DMS114 treated with DMSO at 0.1 percent for 48 hours (cell line): ENCODE data around the gene DLGAP5.

Experiments
- DNase-seq: peaks from one replicate; lab custom pipeline; 2025; ENCODE audit not compliant: unreplicated experiment; lab: John Stamatoyannopoulos, UW

Gene DLGAP5, protein sequence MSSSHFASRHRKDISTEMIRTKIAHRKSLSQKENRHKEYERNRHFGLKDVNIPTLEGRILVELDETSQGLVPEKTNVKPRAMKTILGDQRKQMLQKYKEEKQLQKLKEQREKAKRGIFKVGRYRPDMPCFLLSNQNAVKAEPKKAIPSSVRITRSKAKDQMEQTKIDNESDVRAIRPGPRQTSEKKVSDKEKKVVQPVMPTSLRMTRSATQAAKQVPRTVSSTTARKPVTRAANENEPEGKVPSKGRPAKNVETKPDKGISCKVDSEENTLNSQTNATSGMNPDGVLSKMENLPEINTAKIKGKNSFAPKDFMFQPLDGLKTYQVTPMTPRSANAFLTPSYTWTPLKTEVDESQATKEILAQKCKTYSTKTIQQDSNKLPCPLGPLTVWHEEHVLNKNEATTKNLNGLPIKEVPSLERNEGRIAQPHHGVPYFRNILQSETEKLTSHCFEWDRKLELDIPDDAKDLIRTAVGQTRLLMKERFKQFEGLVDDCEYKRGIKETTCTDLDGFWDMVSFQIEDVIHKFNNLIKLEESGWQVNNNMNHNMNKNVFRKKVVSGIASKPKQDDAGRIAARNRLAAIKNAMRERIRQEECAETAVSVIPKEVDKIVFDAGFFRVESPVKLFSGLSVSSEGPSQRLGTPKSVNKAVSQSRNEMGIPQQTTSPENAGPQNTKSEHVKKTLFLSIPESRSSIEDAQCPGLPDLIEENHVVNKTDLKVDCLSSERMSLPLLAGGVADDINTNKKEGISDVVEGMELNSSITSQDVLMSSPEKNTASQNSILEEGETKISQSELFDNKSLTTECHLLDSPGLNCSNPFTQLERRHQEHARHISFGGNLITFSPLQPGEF

DNA sequence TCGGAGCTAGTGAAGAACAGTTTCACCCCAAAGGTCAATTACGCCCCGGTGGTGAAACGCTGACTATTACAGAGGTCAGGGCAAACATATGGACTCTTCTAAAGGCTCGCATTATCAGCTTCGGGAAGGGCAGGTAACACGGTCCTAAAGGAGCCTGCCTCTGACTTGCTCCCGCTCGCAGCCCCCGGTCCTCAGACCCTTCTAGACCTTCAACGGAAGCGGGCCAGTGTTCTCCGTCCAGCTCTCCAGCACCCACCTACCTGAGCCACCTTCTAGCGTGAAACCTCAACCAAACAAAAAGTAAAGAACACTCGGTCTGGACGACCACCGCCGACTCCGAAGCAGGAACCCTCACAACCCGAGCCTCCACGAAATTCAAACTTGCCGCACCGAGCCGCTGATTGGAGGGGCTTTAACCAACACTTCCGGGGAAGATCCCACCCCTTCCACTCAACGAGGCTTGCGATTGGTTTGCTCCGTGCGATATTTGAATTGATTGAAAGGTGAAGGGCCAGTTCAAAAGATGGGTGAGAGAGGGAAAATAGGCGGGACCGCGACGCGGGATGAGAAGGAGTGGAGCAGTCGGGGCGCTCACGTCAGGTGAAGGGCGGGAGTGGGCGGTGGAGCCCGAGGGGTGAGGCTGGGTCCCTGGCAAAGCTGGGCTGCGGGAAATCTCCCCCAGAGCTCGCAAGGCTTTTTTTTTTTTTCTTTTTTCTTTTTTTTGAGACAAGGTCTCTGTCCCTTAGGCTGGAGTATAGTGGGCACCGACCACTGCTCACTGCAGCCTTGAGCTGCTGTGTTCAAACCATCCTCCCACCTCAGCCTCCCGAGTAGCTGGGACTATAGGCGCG lies at the start of gene DLGAP5:
DLGAP5 (minus strand) TSS at position 383 of the 851 bp plus-strand sequence. CDS start 2,406 bp downstream, outside the sequence.
- peak; percentile 97 for DNase-seq

DNA sequence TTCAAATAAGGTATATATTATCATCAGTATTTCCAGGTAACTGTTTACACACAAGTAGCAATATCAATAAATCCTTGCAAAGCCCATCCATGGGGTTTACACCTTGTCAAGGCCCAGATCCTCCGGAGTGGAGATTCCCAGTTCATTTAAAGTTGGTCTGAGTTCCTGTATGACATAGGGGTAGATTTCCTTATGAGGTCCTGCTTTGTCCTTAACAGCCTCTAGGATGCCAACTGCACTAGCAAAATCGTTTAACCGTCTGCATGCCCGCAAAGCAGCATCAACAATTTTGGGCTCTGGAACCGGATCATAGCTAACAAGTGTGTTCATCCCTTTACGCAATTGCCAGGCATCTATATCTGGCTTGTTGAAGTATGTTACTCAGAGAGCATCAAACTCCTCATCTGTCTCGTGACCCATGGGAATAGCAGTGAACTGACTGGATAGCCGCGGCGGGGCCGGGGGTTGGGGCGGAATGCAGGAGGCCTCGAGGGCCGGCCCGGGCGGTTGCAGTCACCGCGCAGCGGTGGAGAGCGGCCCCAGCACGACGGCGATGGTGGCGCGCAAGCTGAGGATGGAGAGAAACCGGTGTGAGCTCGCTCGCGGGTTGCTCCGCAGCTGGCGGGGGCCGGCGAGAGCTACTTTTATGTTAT lies 49.3 kb upstream of the DLGAP5 start:
- no peak for DNase-seq

DNA sequence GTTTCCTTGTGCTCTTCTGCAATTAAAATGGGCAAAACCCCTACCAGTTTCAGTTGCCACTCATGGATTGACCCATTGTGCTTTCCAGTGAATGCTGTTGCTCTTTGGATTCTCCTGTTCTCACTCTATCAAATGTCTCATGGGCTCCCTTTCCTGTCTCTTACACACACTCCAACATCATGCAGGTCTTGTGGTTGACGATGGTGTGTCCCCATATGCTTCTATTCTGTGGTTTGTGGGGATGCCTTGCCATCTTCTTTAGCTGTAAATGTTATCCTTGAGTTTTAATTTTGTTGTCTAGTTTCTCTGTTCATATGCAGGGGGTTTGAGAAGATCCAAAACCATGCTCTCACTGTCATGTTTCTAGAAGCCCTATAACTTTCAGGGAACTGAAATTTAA lies 47.9 kb upstream of the DLGAP5 start:
- DNase-seq, result no peak

DNA sequence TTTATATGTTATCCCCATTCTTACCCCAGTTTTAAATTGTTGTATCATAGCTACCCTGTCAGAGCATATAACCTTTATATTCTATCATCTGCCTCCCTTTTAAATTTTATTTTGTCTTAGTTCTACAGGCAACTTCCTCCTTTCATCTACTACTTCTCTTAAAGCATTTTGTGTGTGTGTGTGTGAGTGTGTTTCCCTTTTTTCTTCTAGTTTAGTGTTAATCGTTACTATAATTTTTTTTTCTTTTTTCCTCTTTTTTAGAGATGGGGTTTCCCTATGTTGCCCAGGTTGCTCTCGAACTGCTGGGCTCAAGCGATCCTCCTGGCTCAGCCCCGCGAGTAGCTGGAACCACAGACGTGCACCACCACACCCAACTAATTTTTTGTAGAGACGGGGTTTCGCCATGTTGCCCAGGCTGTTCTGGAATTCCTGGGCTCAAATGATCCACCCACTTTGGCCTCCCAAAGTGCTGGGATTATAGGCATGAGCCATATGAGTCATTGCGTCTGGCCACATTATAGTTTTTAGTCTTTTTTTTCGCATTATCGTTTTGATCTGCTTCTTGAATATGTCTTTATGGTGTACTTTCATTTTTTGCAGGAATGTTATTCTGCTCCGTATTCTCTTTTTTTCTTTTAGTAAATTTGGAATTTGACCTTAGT lies 46.8 kb upstream of the DLGAP5 start:
- DNase-seq, result no peak

DNA sequence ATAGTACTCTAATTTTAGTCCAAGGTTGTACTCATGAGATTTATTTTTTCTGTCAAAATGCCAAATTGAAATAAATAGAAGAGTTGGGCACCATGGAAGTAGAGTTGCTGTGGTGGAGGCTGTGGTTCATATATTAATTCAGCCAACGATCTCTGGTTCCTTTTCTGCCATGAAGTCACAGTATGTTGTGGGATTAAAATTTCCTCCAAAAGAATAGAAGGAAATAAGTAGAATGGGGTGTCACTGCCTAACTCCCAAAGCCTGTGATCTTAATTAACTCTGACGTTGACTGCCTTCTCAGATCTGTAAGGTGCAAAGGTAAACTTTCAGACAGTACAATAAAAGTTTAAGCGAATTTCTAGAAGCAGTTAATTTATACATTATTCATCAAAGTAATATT lies 42.2 kb upstream of the DLGAP5 start:
- DNase-seq, result no peak

DNA sequence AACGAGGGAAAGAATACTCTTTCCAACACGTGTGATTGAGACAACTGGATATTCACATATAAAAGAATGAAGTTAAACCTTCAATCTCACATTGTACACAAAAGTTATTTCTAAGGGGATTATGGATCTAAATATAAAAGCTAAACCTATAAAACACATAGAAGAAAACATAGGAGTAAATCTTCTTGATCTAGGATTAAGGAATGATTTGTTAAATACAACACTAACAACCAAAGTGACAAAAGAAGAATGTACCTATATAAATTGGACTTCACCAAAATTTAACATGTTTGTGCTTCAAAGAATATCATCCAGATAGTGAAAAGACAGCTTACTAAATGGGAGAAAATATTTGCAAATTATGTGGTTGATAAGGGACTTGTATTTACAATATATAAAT lies 36.9 kb upstream of the DLGAP5 start:
- DNase-seq, result no peak

DNA sequence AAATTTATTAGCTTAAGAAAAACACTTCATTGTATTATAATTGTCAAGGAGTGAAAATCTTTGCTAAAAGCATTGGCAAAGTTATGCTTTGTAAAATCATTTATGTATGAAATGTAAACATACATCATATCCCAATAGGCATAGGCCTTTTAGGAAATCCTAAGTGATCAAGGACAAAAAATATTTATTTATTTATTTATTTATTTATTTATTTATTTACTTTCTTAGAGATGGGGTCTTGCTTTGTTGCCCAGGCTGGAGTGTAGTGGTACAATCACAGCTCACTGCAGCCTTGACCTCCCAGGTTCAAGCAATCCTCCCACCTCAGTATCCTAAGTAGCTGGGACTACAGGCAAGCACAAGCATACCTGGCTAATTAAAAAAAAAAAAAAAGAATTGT lies 32.0 kb upstream of the DLGAP5 start:
- DNase-seq, result no peak

DNA sequence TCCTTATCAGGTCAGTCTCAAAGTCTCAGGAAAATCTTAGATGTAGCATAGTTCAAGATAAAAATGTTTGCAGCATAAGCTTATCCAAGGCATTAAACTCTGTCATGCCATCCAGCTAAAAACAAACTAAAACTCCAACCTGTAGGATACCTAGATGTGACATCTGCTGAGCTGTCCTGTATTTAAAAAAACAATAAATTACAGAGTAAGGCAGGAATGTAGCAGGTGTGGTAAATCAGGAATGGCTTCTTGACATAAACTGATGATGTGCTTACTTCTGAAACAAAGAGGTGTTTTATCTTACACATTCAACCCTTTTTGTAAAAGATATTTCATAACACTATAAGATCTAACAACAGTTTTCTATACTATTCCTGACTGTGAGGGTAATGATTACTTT lies 30.6 kb upstream of the DLGAP5 start:
- DNase-seq, result no peak

DNA sequence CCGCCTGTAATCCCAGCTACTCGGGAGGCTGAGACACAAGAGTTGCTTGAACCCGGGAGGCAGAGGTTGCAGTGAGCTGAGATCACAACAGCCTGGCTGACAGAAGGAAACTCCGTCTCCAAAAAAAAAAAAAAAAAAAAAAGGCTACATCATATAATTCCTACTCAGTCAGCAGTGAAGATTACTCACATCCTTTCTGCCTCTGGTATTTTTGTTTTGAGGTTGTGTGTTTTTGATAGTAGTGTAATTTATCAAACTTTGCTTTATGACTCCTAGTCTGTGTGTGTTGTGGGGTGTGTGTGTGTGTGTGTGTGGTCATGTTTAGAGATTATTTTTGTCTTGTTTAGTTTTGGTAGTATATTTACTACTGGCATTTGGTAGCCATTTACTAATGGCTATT lies 29.8 kb upstream of the DLGAP5 start:
- DNase-seq, result no peak

DNA sequence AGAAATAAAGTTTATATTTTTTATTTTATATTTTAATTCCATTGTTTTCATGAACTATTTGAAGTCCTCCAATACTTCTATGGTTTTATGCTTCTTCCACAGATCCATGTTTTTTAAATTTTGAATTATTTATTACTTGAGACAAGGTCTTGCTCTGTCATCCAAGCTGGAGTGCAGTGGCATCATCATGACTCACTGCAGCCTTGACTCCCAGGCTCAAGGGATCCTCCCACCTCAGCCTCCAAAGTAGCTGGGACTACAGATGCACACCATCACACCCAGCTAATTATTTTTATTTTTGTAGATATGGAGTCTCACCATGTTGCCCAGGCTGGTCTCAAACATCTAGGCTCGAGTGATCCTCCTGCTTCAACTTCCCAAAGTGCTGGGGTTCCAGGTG lies 28.8 kb upstream of the DLGAP5 start:
- DNase-seq, result no peak

DNA sequence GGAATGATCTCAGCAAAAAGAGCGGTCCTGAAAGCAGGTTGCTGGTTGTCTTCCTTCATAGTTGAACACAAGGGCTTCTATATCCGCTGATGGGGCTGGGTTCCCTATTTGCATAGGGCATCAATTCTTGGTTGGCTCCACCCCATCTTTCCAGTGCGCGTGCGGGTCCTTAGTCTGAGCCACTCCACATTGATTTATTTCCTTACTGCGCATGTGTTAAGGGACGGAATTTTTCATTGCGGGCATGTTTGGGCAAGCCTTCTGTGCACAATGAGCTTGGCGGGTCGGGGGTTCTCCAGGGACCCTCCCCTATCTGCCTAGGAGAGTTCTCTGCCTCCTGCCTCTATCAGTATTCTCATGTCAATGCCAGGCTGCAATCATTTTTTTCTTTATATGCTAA lies 21.2 kb upstream of the DLGAP5 start:
- no peak for DNase-seq

DNA sequence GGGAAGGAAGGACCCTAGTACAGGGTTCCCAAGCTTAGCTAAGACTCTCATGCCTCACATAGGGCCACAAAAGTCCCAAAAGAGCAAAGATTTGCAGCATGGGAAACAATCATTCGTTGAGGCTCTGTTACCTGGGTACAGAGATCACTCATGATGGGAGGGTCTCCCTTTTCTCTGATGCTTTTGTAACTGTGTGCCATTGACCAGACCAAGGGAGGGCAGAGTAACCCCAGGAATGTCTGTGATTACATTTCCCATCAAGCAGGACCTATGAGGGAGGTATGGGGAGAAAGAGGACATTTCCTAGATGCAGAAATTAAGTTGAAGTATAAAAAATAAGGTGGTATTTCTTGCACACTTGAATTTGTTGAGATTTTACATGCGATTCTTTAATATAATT lies 16.4 kb upstream of the DLGAP5 start:
- DNase-seq, result no peak

DNA sequence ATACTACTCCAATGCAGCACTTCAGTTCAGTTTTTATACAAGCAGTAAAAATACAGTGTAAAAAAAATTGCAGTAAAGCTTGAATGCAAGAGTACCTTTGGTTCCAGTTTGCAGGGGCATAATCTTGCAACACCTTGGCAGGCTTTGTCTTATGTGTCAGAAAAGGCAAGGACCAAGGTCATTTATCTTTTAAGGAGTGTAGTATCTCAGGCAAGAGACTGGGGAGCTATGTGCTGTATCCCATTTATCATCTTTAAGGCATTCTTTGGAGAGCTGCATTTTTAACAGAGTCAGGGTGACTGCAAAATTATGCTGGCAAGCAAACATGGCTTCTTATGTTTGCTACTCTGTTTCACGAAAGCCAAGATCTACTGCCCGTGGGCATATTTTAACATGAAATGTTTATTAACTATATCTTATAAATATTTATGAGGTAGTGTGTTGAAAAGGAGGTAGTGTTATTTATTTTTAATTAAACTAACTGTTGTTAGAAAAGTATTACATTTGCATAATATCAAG lies 14.8 kb upstream of the DLGAP5 start:
- no peak for DNase-seq

DNA sequence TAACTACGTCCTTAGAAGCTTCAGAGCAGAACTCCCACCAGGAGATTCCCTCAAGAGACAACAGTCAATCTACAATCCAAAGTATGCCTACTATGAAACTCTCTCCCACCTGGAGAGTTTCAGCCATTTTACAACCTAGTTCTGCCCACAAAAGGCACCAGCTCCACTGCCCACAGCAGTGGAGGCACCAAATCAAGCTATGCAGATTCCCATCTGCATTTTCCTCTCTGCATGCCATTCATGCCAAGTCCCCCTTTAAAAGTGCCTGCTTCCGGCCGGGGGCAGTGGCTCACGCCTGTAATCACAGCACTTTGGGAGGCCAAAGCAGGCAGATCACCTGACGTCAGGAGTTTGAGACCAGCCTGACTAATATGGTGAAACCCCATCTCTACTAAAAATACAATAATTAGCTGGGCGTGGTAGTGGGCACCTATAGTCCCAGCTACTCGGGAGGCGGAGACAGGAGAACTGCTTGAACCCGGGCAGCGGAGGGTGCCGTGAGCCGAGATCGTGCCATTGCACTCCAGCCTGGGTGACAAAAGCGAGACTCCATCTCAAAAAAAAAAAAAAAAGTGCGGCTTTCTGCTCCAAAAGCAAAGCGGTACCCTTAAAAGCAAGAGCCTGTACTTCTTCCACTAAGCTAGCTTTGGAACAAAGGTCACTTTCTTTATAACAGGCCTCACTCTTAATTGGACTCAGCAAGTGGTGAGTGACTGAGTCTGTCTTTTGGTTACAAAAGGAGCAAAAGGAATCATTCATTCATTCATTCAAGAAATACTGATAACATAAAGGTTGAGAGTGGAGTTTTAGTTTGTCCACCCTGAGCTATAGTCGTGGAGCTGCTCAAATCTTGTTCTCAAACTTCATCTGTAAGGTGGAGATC lies 10.1 kb upstream of the DLGAP5 start:
- DNase-seq, result no peak

DNA sequence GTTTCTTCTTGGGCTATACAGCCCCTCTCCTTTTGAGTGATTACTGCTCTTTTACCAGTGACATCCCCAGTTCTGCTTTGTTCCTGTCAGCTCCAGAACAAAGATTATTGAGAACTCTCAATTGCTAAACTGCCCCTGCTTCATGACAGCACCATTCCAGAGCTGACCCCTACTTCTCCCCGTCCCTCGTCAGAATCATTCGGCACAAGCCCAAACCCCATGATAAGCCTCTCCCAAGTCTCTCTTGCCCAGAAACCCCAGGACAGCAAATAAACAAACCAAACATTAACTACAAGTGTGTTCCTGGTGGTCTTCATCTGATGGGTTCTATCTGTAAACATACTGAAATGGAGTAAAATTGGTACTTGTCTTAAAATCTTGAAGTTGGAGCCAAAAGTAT lies 9.3 kb upstream of the DLGAP5 start:
- no peak for DNase-seq

DNA sequence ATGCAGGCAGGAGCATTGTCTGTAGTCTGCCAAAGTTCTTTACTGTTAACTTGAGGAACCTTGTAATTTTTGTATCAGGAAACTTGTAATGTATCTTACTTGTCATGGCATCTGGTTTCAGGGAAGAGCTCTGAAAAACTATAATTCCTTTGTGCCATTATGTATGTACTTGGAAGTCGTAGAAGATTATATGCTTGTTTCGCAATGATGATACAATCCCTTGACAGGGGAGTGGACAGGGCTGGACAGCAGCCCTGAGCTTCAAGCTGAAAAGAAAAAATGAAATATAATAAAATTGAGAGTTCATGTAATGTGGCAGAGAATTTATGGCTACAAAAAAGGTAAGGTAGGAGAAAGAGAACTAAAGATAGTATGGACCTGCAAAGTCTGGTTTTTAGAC lies 7.4 kb upstream of the DLGAP5 start:
- DNase-seq, result no peak

DNA sequence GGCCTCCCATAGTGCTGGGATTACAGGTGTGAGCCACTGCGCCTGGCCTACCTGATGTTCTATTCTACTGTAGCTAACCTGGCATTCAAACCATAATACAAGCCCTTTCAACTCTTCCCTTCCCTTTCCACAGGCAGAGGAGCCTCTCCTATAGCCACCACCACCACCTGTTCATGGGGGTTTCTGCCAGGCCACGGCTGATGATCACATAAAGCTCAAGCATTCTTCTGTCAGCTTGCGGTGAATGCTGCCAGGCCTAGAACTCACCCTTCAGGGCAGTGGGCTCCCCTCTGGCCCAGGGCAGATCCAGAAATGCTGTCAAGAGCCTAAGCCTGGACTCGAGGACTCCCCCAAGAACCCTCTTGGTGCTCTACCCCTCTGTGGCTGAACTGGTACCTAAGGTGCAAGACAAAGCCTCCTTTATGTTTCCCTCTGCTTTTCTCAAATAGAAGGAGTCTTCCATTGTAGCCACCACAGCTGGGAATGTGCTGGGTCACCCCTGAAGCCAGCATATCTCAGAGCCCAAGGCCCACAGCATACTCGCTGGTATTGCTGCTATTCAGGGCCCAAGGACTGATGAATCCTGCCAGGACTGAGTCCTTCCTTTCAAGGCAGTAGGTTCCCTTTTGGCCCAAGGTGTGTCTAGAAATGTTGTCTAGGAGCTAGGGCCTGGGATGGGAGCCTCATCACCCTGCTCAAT lies 3.4 kb upstream of the DLGAP5 start:
- no peak for DNase-seq

DNA sequence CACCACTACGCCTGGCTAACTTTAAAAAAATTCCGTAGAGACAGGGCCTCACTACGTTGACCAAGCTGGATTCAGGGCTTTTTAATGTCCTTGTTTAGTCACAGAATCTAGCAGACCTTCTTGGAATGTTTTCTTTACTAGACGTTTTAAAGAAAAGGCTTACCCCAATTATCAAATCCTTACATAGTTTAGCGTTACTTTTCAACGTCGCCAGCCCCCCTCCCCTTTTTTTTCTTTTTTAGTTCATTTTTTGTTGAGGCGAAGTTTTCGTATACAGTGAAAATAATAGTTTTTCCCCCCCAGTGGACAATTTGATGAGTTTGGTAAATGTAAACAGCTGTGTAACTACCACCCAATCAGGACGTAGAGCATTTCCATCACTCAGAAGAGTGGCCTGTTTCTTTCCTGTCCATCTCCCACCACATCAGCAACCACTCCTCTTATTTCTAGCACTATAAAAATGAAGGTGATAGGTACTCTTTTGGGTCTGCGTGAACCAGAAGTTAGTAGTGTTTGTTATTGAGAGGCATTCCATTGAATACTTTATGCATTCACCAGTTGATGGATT lies 753 bp upstream of the DLGAP5 start:
- peak; percentile 6 for DNase-seq
